Prostate gland (tissue), 2 donors: ENCODE measurements around the gene PTPRD. TPM values are rescaled to one million over a fixed set of nuclear protein-coding genes. Genes with fewer than 3 reads are reported as not detected.

Source experiments
- DNase-seq: peaks from one replicate; pipeline ENCODE4 v3.0.0-alpha.2; 2019; ENCODE audit warnings: low spot score
- H3K27ac ChIP-seq, 2 donors: fragments of 200-600 bp; sonication (generic); 2 replicates each; pipeline ENCODE4 v1.5.1; 2017 to 2019
- H3K27me3 ChIP-seq: fragments of 200-600 bp; sonication (generic); replicated peaks from 2 replicates; pipeline ENCODE4 v1.5.1; 2019; ENCODE audit not compliant: insufficient read depth
- H3K36me3 ChIP-seq, 2 donors: fragments of 200-600 bp; sonication (generic); 1 replicate in 1 of 2; 2 replicates in 1 of 2; pipeline versions ENCODE4 v1.5.1 to v1.8.1; 2017 to 2019
- H3K4me1 ChIP-seq: fragments of 200-600 bp; sonication (generic); replicated peaks from 2 replicates; pipeline ENCODE4 v1.5.1; 2019
- H3K4me3 ChIP-seq, 2 donors: fragments of 200-600 bp; sonication (generic); 2 replicates each; pipeline ENCODE4 v1.5.1; 2017 to 2019
- H3K9me3 ChIP-seq: fragments of 200-600 bp; sonication (generic); 2 replicates; pipeline ENCODE4 v1.5.1; 2017
- POLR2A ChIP-seq: fragments of 450-650 bp; IDR thresholded peaks from one replicate; pipeline ENCODE4 v1.6.1; 2016; ENCODE audit warnings: antibody characterized with exemption, mild to moderate bottlenecking
- POLR2AphosphoS5 ChIP-seq: sonication (generic); formaldehyde crosslinking; IDR thresholded peaks from one replicate; pipeline ENCODE4 v1.6.1; 2017; ENCODE audit warnings: antibody characterized with exemption
- WGBS: methylation state at CpG from one replicate; pipeline ENCODE4 v1.1.5; 2018; 5-methylcytosine and 5-hydroxymethylcytosine counted together
- intact Hi-C: fragments of 100-400 bp; cut with DNase I; formaldehyde crosslinking; loops from one replicate; pipeline ENCODE4 v1.14.2; 2022
- total RNA-seq, 2 donors: library from RNA; depleted of rRNA; stranded (reverse); fragments of >200 nt; gene quantifications; one replicate each; pipeline ENCODE4 v1.1.0, GENCODE V29; 2016
- TF ChIP-seq, protein P1 (sequence below), 4 experiments: fragments of 200-600 bp in 2 of 4; fragments of 450-650 bp in 2 of 4; sonication (generic) in 2 of 4; IDR thresholded peaks; 1 replicate in 3 of 4; 2 replicates in 1 of 4; pipeline ENCODE4 v1.5.1; 2016 to 2019; ENCODE audit warnings: antibody characterized with exemption in 4 of 4, mild to moderate bottlenecking in 2 of 4, moderate library complexity in 2 of 4

Gene PTPRD
- total RNA-seq, 2 donors from 2014 or later, result 5.8 to 23.1 TPM

DNA sequence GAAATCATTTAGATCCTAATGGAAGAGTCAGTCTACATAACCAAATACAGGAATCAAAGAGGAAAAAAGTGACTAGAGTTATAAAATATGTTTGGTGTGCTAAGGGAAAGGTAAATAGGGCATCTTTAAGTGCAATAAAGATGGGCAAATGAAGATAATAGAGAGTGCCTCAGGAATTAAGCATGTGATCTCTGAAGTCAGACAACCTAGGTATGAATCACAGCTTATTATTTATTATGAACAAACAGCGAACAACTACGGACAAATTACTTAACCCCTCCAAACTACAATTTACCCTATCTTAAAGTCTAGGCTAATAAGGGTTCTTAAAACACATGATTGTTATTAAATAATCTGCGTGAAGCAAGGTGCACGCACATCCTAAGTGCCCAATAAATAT is 1903.1 kb downstream of the PTPRD start:
- no peak overlapping the region for H3K27ac ChIP-seq
- TF ChIP-seq, protein P1, sequence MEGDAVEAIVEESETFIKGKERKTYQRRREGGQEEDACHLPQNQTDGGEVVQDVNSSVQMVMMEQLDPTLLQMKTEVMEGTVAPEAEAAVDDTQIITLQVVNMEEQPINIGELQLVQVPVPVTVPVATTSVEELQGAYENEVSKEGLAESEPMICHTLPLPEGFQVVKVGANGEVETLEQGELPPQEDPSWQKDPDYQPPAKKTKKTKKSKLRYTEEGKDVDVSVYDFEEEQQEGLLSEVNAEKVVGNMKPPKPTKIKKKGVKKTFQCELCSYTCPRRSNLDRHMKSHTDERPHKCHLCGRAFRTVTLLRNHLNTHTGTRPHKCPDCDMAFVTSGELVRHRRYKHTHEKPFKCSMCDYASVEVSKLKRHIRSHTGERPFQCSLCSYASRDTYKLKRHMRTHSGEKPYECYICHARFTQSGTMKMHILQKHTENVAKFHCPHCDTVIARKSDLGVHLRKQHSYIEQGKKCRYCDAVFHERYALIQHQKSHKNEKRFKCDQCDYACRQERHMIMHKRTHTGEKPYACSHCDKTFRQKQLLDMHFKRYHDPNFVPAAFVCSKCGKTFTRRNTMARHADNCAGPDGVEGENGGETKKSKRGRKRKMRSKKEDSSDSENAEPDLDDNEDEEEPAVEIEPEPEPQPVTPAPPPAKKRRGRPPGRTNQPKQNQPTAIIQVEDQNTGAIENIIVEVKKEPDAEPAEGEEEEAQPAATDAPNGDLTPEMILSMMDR (IDR thresholded peaks at IDR 0.05), result no peak
- TF ChIP-seq POLR2AphosphoS5, result no peak
- no peak for TF ChIP-seq POLR2A

DNA sequence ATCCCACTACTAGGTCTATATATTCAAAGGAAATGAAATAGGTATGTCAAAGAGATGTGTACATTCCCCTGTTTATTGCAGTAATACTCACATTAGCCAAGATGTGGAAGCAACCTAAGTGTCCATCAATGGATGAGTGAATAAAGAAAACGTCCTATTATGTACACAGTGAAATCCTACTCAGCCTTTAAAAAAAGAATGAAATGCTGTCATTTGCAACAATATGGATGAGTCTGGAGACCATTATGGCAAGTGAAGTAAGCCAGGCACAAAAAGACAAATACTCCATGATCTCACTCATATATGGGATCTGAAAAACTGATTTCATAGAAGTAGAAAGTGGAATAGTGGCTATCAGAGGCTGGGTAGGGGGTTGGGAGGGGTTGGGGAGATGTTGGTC is 1904.1 kb downstream of the PTPRD start:
- no peak for DNase-seq
- Histone ChIP-seq H3K9me3 (no peaks in the 10 kb centered on the region), H3K36me3 (no peaks in the 10 kb centered on the region), H3K27ac (no peak overlapping the region), H3K4me1 (no peaks in the 10 kb centered on the region), H3K27me3 (no peaks in the 10 kb centered on the region), H3K4me3 (no peak overlapping the region)
- intact Hi-C loops, result no loop called here
- 48% methylated on average over 1 of the region's 1 CpG for WGBS
- no peak for TF ChIP-seq POLR2A
- TF ChIP-seq, protein P1 (IDR thresholded peaks at IDR 0.05), result no peak
- no peak for TF ChIP-seq POLR2AphosphoS5

More for the DNA sequence above, 1903.1 kb downstream of the PTPRD start:
- Histone ChIP-seq H3K27me3 (no peaks in the 10 kb centered on the region), H3K4me3 (no peak overlapping the region), H3K36me3 (no peaks in the 10 kb centered on the region), H3K9me3 (no peaks in the 10 kb centered on the region), H3K4me1 (no peaks in the 10 kb centered on the region)
- WGBS, result 77% methylated on average over 4 of the region's 4 CpGs
- intact Hi-C loops, result no loop called here
- DNase-seq, result no peak

DNA sequence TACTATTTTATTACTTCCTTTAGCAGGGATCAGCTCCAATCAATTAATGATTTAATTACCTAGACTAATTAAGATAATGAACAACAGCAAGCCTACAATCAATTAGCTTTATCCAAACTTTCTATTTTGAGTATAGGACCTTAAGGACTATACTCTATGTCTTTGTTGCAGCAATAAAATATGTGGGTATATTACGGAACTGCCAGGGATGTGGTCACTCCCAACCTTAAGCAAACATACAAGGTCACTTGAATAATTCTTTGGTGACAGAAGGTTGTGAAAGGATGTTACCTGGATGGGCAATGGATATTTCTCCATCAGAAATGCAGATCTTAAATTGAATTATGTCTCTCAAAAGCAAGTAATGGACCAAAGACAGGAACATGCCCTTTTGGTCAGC is 1905.8 kb downstream of the PTPRD start:
- no peak overlapping the region for H3K4me3 ChIP-seq
- DNase-seq, result no peak
- no peaks in the 10 kb centered on the region for H3K4me1 ChIP-seq
- WGBS, result 81% methylated on average over 1 of the region's 1 CpG
- H3K36me3 ChIP-seq, result no peaks in the 10 kb centered on the region
- intact Hi-C loops, result no loop called here
- no peak overlapping the region for H3K27ac ChIP-seq
- no peaks in the 10 kb centered on the region for H3K9me3 ChIP-seq
- TF ChIP-seq POLR2AphosphoS5 (no peak), POLR2A (no peak)
- TF ChIP-seq, protein P1 (IDR thresholded peaks at IDR 0.05), result no peak
- H3K27me3 ChIP-seq, result no peaks in the 10 kb centered on the region

DNA sequence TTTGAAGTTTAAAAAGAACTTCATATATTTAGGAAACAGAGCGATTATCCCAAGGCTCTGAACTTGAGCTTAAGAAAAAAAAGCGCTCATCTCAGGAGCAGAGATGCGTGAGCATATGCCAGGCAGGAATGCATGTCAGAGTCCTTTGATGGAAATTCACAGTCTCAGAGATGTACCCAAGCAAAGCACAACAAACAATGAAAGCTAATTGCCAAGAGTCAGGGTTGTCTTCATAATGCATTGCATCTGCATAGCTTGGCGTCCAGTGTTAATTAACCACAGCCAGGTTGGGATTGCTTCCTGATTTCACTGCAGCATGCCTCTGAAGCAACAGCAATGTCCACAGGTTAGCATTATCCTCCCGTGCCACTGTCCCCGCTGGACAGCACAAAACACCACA is 1906.3 kb downstream of the PTPRD start:
- Histone ChIP-seq H3K4me3 (no peak overlapping the region), H3K9me3 (no peaks in the 10 kb centered on the region), H3K4me1 (no peaks in the 10 kb centered on the region), H3K27me3 (no peaks in the 10 kb centered on the region), H3K27ac (no peak overlapping the region), H3K36me3 (no peaks in the 10 kb centered on the region)
- intact Hi-C loops, result no loop called here
- no peak for DNase-seq
- WGBS, result 91% methylated on average over 6 of the region's 6 CpGs
- TF ChIP-seq POLR2AphosphoS5 (no peak), POLR2A (no peak)
- TF ChIP-seq, protein P1 (IDR thresholded peaks at IDR 0.05), result no peak

DNA sequence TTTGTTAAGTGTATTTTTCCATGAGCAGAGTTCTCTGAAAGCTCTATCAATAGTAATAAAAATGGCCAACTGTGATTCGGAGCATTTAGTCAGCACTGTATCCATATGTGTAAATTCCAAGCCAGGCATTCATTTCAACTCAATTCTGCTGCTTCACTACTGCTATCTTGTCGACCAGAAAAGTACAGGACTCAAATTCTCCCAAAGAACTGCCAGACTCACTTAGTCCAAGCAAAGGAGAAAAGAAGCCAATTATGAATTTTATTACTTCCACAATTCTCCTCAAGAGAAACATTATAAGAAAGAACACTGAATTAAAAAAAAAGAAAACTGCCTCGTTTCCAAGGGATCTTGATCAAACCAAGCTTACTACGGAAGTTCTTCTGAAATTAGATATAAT is 1906.9 kb downstream of the PTPRD start:
- H3K27me3 ChIP-seq, result no peaks in the 10 kb centered on the region
- no peak for DNase-seq
- no peaks in the 10 kb centered on the region for H3K36me3 ChIP-seq
- intact Hi-C loops, result no loop called here
- no peaks in the 10 kb centered on the region for H3K4me1 ChIP-seq
- WGBS, result 41% methylated on average over 4 of the region's 4 CpGs
- no peak overlapping the region for H3K27ac ChIP-seq
- H3K4me3 ChIP-seq, result no peak overlapping the region
- no peaks in the 10 kb centered on the region for H3K9me3 ChIP-seq
- TF ChIP-seq, protein P1 (IDR thresholded peaks at IDR 0.05), result no peak
- TF ChIP-seq POLR2AphosphoS5 (no peak), POLR2A (no peak)
